CD4-positive, alpha-beta T cell treated with Interleukin-10 for 1 hour (primary cell): ENCODE data around the gene PAX8.

Source experiments
- DNase-seq: peaks from one replicate; pipeline ENCODE4 v3.0.0-alpha.2; 2020

Gene PAX8

DNA sequence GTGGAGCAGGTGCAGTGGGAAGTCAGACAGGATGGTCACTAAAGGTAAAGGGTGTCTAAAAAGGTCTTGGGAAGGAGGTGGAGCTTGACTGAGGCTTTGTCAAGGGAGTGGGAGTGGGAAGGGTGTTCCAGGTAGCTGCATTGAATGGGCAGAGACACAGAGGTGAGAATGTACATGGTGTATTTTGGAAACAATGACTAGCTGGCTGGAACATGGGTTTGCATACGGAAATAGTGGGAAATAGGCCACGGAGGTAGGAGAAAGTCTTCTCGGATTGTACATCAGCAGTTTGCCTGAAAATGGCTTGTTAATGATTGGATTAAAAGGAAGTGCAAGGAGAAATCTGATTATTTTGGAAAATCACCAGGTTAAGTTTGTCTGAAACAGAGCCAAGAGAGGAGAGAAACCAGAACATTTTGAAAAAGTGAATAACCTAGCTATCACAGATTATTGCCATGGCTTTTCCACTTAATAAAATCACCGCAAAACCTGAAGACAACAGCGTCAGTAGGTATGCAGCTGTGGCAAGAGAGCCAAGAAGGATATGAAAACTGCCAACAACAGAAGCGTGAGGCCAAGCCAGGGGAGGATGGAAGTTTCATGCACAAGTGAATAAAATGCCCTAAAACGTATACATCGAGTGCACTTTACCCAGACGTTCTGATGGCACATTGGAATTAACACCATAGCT lies 13.9 kb downstream of the PAX8 start:
- DNase-seq: no peak

DNA sequence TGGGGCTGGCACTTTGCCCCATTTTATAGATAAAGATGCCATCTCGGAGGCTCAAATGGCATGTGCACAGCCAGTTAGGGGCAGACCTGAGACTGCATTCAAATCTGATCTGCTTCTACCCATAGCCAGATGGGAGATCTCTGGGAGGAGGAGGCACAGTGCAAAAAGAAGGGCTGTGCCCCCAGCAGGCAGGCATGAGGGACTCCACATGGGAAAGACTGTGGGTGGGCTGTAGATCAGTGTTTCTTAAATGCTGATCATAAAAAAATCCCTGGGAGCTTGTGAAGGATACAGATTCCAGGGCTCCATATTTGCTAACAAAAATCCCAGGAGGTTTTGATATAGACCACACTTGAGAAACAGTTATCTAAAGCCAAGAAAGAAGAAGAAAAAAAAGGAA lies 15.2 kb downstream of the PAX8 start:
- DNase-seq: no peak

- DNase-seq: no peak
These were observed 17.7 kb downstream of the PAX8 start for GRCh38 chr2:113260991-113261390.

DNA sequence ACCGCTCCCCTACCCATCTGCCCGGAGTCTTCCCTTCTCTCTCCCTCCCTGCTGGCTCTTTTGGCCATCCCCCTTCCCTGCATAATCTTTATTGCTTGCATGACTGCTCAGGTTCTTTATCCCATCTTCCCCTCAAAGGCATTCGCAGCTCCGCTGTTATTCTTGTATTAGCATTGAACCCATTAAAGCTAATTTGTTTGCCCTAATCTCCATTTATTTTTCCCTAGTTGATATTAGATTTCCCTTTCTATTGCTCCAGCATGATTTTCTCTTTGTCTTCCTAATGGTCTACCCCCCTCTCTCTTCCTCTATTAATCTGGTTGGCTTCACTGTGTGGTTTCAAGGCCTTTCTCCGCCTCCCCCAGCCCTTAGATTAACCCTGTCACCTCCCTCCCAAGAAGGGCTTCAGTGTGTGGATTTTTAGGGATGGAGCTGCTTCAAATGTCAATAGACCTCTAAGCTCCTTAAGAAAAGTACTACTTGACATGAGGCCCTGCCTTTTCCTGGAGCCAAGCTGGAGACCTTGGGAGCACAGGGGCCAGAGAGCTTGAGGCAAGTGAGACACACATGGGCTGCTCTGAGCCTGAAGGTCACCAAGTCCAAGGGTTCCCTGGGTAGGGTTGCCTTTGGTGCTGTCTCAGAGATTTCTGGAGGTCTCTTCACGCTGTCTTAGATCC lies 20.1 kb downstream of the PAX8 start:
- no peak for DNase-seq

DNA sequence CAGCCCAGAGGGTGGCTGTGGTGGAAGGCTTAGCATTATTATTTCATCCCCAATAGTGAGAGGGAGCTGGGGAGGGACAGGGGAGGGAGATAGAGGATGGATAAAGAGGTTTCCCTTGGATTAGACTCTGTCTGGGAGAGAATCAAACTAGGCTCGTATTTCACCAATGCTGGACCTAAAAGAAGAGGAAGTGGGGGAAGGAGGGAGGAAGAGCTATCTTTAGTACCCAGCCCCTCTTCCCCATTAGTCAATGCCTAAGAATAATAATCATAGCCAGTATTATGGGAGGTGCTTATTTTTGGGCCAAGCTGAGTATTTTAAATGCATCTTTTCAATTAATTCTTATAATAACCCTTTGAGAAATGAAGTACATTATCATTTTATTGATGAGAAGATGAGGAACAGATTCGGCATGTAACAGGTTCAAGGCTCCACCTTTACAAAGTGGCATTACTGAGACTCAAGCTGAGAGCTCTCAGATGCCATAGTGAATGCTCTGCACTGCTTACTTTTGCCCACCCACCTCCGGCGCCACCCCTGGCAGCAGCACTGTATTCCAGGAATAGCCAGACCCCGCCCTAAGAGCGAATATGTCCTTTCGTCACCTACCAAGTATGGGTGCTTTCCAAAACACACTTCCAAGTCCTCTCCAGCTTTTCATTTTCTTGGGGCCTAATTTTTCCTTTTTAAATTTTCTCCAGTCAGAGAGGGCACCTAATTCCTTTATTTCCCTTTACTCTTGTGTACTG lies 21.0 kb downstream of the PAX8 start:
- DNase-seq: no peak

DNA sequence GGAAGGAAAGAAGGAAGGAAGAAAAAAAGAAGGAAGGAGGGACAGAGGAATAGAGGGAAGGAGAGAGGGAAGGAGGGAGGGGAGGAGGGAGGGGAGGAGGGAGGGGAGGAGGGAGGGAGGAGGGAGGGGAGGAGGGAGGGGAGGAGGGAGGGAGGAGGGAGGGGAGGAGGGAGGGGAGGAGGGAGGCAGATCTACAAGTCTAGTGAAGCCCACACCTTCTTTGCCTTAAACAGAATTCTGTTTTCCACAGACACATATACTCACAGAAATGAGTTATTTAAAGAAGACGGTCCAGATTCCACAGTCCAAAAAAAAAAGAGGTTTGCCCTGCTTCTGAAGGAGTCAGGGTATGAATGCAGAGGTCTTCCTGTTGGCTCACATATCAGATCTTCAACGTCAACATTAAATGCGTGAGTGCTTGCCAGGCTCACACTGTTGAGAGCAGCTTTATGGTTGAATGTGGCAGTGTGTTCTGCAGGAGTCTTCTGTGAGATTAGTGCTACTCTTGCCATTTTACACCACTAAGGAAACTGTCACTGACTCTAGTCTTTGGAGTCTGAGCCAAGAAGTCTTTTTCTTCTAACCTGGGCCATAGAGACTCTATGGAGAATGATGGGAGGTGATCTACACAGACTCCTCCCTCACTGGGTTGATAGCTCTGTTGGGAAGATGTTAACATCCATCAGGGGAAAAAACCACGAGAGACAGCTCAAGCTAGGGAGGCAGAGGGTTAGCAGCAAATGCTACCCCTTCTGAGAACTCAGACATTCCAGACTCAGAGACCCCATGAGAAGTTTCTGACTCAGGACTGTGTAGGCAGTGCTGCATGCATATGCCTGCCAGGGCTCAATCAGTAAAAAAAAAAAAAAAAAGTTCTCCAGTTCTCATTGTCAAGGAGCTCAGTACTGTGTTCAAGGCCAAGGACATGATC lies 23.3 kb downstream of the PAX8 start:
- no peak for DNase-seq

- DNase-seq: no peak
These were observed 25.3 kb downstream of the PAX8 start for GRCh38 chr2:113253453-113253852.

GRCh38 chr2:113252047-113252590 lies 26.6 kb downstream of the PAX8 start:
- DNase-seq: no peak

DNA sequence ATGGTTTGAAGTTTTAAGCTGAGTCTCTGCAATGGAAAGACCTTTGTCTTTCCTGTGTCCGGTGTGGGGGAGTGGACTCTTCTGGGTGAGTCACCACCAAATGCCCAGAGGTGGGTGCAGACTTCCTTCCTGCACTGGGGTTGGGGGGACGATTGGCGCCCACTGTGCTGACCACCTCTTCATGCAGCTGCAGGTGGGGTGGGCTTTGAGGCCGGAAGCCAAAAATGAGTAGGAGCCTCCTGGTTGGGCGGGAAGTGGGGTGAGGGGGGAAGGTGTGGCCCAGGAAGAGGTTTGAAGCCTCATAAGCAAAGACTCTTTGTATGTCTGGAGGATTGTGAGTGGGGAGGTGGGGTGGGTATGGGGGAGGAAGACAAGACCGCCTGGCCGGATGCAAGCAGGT lies 27.6 kb downstream of the PAX8 start:
- DNase-seq: peak; percentile 33

DNA sequence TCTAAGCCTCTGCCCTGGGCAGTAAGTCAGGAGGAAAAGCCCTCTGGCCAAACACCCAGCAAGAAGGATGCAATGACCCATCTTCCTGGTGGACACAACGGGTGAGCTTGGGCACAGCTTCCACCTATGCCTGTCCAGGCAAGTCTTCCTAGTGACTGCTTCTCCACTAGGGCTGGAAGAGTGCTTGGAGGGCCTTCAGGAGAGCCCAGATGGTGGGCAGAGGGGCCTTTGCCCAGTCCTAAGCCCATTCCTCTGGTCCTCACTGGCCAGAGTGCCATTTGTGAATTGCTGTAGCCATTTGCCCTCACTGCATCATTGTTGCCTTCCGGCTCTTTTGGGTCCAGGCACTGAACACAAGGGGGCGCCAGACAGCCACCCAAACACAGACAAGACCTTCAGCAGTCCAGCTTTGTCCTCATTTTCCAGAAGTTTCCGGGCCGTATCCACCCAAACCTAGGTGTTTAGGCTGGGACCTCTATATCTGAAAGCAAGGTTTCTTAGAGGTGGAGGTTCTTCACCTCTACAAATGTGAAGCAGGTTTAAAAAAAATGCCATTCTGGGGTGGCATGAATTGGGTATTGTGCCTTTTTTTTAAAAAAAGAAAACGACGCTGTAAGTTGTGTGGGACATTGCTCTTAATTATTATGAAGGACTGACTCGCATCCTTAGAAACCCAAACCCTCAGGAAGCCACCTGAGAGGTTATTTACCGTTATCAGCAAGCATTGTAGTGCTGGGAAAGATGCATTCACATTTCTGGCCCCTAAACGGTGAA lies 29.5 kb downstream of the PAX8 start:
- peak; percentile 82 for DNase-seq

DNA sequence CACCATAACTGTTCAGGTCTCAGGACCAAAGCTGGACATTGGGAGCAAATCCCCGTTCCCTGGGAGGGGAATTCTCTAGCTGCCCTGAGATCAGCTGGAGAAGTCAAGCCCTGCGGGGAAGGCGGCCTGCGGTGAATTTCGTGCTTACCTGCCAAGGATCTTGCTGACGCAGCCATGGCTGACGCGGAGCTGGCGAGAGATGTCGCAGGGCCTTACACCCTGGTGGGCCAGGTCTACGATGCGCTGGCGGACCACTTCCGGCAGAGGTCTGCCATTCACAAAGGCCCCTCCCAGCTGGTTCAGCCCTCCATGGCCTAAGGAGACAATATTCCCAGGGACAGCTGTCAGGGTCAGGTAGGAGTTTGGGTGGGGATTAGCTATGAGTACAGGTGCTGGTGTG lies 32.1 kb downstream of the PAX8 start:
- DNase-seq: no peak

- no peak for DNase-seq
These were observed 33.4 kb downstream of the PAX8 start for GRCh38 chr2:113245276-113245711.

DNA sequence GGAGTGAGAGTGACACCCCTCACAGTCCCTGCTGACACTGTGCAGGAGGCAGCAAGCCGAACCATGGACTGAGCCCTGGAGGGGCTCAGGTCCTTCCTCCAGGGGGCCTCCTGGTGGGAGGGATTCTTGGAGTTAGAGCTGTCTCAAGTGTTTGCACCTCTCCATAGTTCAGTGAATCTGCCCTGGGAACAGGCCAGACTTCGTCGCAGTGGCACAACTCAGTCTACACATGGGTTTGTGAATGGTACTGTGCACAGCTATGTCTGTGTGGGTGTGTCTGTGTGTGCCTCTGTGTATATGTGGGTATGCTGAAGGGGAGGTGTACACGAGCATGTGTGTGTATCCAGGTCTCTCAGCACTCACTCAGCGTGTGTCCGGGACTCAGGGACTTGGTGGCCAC lies 36.4 kb downstream of the PAX8 start:
- no peak for DNase-seq

DNA sequence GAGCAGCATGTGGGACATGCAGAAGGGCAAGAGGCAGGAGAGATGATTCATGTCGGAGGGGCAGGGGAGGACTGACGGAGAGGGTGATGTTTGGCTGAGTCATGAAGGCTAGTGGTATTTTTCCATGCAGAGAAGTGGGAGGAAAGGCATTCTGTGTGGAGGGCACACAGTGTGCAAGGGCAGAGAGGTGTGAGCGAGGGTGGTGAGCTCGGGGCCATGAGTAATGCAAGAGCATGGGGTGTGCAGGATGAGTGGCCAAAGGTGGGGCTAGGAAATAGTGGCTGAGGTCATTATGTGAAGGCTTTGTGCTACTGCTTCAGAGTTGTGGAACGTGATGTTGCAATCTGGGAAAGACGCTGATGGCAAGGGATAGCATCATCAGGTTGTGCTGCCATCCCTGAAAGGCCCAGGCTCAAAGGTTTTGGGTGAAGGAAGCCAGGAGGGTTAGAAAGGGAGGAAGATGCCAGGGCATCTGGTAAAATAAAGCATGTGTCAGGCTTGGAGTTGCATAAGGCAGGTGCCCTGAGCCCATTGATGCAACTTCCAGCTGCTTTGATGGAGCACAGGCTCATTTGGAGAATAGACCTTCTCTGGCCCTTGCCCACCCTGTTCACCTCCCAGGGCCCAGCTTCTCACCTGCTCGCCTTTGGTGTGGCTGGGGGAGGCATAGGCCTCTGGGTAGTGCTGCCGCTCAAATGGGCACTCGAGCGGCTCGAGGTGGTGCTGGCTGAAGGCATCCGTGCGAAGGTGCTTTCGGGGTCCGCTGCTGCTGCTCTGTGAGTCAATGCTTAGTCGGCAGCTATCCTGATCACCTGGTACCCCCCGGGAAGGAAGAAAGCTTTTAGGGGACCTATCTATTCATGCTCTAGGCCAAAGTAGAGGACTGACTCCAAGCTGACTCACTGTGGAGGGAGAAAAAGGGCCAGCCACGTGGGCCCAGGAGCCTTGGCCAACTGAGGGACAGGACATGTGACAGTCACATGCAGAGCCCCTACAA lies 37.5 kb downstream of the PAX8 start:
- DNase-seq: no peak

DNA sequence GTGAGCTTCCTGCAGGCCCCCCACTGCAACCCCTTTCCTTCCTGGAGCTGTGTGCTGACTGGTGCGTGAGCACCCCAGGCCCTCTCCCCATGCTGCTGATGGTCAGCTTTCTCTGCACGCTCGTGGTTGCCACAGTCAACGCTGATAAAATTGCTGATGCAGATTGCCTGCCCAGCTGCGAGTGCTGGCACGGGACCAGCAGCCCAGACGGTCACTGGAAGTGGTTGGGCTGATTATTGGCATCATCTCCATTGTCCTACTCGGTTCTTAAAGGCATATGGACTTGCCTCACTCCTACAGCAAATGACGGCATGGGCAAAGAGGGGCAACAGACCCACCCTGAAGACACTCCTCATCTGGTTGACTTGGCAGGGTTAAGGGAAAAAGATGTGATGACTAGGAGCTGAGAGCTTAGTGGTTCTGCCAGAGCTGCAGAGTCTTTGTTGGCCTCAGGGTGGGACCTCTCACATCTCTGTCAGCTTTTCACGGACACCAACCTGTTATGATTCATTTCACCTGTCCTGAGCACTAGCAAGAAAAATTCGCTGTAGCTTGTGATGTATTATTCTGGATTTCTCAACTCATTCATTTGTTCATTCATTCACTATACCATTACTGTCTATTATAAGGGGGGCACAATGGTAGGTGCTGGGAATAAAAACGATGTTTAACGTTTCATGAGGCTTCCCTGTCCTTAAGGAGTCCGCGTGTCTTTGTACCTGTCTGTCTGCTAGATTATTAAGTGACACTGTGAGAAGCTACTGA lies 38.4 kb downstream of the PAX8 start:
- no peak for DNase-seq

- DNase-seq: no peak
These were observed 39.6 kb downstream of the PAX8 start for GRCh38 chr2:113238871-113239839.

- no peak for DNase-seq
These were observed 41.0 kb downstream of the PAX8 start for GRCh38 chr2:113237604-113238160.
